A673 (cell line): Measurements from ENCODE around the gene TCF25. TPM values are rescaled to one million over a fixed set of nuclear protein-coding genes. Genes with fewer than 3 reads are reported as not detected.

ENCODE experiments used
- BruUV-seq: library from RNA; stranded (reverse); fragments of 400-500 nt; replicated peaks from 2 replicates; lab custom pipeline; 2021; lab: Mats Ljungman, UMichigan
- CTCF ChIA-PET: fragments of 300-600 bp; sonication (Branson Sonifier 250); formaldehyde crosslinking; loops from one replicate; lab custom pipeline; 2022; ENCODE audit warnings: antibody characterized with exemption; lab: Charles Lee
- POLR2A ChIA-PET: fragments of 300-600 bp; sonication (Branson Sonifier 250); formaldehyde crosslinking; loops from one replicate; lab custom pipeline; 2022; ENCODE audit warnings: antibody characterized with exemption; ENCODE audit not compliant: low non-redundant PET; lab: Charles Lee
- DNase-seq: peaks from one replicate; pipeline ENCODE4 v3.0.0-alpha.2; 2015; ENCODE audit warnings: low spot score
- H3K27ac ChIP-seq: fragments of 200-600 bp; sonication (generic); 2 replicates; pipeline ENCODE4 v1.5.1; 2016; ENCODE audit warnings: mixed run types, low read depth, mild to moderate bottlenecking, mixed read lengths, antibody characterized with exemption, low read length; ENCODE audit not compliant: poor library complexity, severe bottlenecking
- H3K27me3 ChIP-seq: fragments of 200-600 bp; sonication (generic); replicated peaks from 2 replicates; pipeline ENCODE4 v1.6.1; 2017; ENCODE audit warnings: mixed run types, low read depth, mild to moderate bottlenecking, mixed read lengths, antibody characterized with exemption, low read length; ENCODE audit not compliant: insufficient read depth, poor library complexity
- H3K36me3 ChIP-seq: fragments of 200-600 bp; sonication (generic); 2 replicates; pipeline ENCODE4 v1.6.1; 2016; ENCODE audit warnings: mixed run types, mild to moderate bottlenecking, mixed read lengths, antibody characterized with exemption, low read length; ENCODE audit not compliant: insufficient read depth, poor library complexity, severe bottlenecking
- H3K4me1 ChIP-seq: fragments of 200-600 bp; sonication (generic); 2 replicates; pipeline ENCODE4 v1.6.1; 2017; ENCODE audit warnings: mixed run types, mild to moderate bottlenecking, mixed read lengths, antibody characterized with exemption, low read length; ENCODE audit not compliant: insufficient read depth, poor library complexity, severe bottlenecking
- H3K4me3 ChIP-seq: fragments of 200-600 bp; sonication (generic); 2 replicates; pipeline ENCODE4 v1.5.1; 2016; ENCODE audit warnings: low read depth, mixed run types, mild to moderate bottlenecking, mixed read lengths, low read length; ENCODE audit not compliant: poor library complexity, severe bottlenecking
- H3K9me3 ChIP-seq: fragments of 200-600 bp; sonication (generic); 2 replicates; pipeline ENCODE4 v1.6.1; 2016; ENCODE audit warnings: mixed run types, low read depth, mild to moderate bottlenecking, mixed read lengths, antibody characterized with exemption, low read length; ENCODE audit not compliant: poor library complexity, severe bottlenecking
- EZH2 ChIP-seq: fragments of 200-600 bp; sonication (generic); IDR thresholded peaks from 2 replicates; pipeline ENCODE4 v1.6.1; 2017; ENCODE audit warnings: borderline replicate concordance, low read depth, mild to moderate bottlenecking, mixed read lengths, antibody characterized with exemption, low read length; ENCODE audit not compliant: poor library complexity, severe bottlenecking
- intact Hi-C: fragments of 100-400 bp; cut with micrococcal nuclease; formaldehyde crosslinking; loops from one replicate; pipeline ENCODE4 v1.10.0; 2022; ENCODE audit not compliant: unreplicated experiment
- total RNA-seq: library from RNA; stranded (reverse); gene quantifications from 2 replicates; pipeline ENCODE4 v1.2.3, GENCODE V29; 2021
- TF ChIP-seq, protein P1 (sequence below): fragments of 300-800, 200-600 bp; sonication (generic); conservative IDR thresholded peaks from 2 replicates; pipeline ENCODE4 v1.5.1; 2017; ENCODE audit warnings: low read depth, mild to moderate bottlenecking, antibody characterized with exemption, low read length, moderate library complexity, mixed read lengths

TCF25 gene
- total RNA-seq, 1 experiment from 2014 or later: 190 TPM

DNA sequence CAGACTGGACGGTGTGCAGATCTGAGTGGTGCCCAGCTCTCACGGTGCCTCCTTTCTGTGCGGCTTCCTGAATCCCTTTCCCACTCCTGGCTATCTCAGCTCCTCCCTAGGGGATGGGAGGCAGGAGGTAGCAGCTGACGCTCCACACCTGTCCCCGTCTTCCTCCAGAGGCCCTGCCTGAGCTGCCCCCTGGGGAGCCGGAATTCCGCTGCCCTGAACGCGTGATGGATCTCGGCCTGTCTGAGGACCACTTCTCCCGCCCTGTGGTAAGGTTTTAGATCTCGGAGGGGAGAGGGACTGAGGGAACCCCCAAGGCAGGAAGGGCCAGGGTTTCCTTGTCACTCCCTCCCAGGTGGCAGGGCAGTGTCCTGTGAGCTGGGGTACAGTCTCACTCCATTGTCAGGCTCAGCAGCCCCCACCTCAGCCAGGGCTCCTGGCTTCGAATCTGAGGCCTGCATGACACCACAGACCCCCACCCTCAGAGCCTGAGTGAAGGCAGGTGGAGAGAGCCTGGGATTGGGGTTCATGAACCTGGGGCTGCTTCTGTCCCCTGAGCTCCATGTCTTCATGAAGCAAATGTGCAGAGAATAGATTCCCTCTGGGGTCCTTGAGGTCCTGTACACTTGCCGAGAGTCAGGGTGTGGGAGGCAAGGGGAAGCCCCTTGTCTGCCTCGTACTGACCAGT lies 81.8 kb downstream of the TCF25 start:
- TF ChIP-seq, protein P1, sequence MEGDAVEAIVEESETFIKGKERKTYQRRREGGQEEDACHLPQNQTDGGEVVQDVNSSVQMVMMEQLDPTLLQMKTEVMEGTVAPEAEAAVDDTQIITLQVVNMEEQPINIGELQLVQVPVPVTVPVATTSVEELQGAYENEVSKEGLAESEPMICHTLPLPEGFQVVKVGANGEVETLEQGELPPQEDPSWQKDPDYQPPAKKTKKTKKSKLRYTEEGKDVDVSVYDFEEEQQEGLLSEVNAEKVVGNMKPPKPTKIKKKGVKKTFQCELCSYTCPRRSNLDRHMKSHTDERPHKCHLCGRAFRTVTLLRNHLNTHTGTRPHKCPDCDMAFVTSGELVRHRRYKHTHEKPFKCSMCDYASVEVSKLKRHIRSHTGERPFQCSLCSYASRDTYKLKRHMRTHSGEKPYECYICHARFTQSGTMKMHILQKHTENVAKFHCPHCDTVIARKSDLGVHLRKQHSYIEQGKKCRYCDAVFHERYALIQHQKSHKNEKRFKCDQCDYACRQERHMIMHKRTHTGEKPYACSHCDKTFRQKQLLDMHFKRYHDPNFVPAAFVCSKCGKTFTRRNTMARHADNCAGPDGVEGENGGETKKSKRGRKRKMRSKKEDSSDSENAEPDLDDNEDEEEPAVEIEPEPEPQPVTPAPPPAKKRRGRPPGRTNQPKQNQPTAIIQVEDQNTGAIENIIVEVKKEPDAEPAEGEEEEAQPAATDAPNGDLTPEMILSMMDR: no peak
- no peak for TF ChIP-seq EZH2
- Histone ChIP-seq H3K27me3 (no peaks in the 10 kb centered on the region), H3K4me1 (no peaks in the 10 kb centered on the region), H3K36me3 (peaks cover 21% of the 10 kb centered on the region), H3K9me3 (no peaks in the 10 kb centered on the region), H3K4me3 (no peak overlapping the region), H3K27ac (no peak overlapping the region)
- ChIA-PET POLR2A (no interaction called here), CTCF (no interaction called here)
- intact Hi-C loops: no loop called here
- no TSS peak for BruUV-seq
- DNase-seq: no peak

DNA sequence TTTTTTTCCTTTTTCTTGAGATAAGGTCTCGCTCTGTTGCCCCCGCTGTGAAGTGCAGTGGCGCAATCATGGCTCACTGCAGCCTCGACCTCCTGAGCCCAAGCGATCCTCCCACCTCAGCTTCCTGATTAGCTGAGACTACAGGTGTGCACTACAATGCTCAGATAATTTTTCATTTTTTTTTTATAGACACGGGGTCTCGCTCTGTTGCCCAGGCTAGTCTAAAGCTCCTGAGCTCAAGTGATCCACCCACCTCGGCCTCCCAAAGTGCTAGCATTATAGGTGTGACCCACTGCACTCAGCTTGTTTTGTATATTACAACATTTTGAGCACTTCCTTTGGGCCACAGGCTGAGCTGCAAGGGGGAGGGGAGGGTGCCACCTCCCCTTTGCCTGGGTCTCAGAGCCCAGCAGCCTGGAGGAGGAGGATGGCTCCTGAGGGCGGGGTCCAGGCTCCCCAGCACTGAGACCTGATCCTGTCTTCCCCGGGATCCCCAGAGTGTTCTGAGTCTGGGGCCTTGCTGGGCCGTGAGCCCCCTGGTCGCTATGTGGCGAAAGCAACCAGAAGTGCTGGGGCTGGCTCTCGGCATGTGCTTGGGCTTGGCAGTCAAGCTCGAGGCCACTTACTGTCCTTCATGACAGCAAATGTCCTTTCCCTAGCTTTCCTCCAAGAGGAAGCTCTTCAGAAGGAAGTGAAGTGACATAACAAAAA lies 83.3 kb downstream of the TCF25 start:
- no peak for TF ChIP-seq EZH2
- TF ChIP-seq, protein P1: no peak
- ChIA-PET POLR2A (no interaction called here), CTCF (no interaction called here)
- no peaks in the 10 kb centered on the region for H3K27me3 ChIP-seq
- peaks cover 25% of the 10 kb centered on the region for H3K36me3 ChIP-seq
- H3K4me3 ChIP-seq: no peak overlapping the region
- no peak for DNase-seq
- no peaks in the 10 kb centered on the region for H3K9me3 ChIP-seq
- intact Hi-C loops: no loop called here
- H3K27ac ChIP-seq: no peak overlapping the region
- no TSS peak for BruUV-seq
- no peaks in the 10 kb centered on the region for H3K4me1 ChIP-seq

DNA sequence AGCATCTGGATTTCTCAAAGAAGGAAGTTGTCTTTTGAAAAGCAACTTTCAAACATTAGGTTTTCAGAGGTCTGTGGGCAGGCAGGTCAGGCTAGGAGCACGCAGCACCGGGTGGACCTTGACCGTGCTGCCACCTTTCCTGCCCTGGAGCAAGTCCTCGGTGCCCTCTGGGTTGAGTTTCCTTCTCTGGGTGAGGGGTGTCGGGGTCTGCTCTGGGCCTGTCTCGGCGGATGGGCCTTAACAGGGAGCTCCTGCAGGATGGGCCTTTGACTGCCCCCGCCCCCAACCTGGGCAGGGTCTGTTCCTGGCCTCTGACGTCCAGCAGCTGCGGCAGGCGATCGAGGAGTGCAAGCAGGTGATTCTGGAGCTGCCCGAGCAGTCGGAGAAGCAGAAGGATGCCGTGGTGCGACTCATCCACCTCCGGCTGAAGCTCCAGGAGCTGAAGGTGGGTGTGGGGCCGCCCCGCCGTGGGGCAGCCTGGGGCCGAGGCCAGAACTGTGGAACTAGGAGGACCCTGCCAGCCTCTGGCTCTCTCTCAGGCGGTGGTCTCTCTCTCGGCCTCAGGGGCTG lies 83.9 kb downstream of the TCF25 start:
- intact Hi-C loops: no loop called here
- Histone ChIP-seq H3K27ac (no peak overlapping the region), H3K36me3 (peaks cover 25% of the 10 kb centered on the region), H3K4me1 (no peaks in the 10 kb centered on the region), H3K27me3 (no peaks in the 10 kb centered on the region), H3K9me3 (no peaks in the 10 kb centered on the region), H3K4me3 (no peak overlapping the region)
- no peak for DNase-seq
- TF ChIP-seq, protein P1: no peak
- no peak for TF ChIP-seq EZH2
- ChIA-PET CTCF (no interaction called here), POLR2A (no interaction called here)
- no TSS peak for BruUV-seq
